B cell (primary cell): ENCODE measurements around the gene MVK. TPM values are rescaled to one million over a fixed set of nuclear protein-coding genes. Genes with fewer than 3 reads are reported as not detected.

ENCODE experiments used
- ATAC-seq: fragments of 200-7000 bp; cut with Tn5 transposase; one replicate; pipeline ENCODE4 v1.10.0; 2021; ENCODE audit warnings: low read depth, mild to moderate bottlenecking, moderate number of reproducible peaks, moderate library complexity
- CTCF ChIA-PET: fragments of 350-600 bp; sonication (Branson Sonifier 250); formaldehyde crosslinking; loops from one replicate; lab custom pipeline; 2021; ENCODE audit warnings: antibody characterized with exemption, inconsistent platforms; lab: Charles Lee
- POLR2A ChIA-PET: fragments of 350-600 bp; sonication (Branson Sonifier 250); formaldehyde crosslinking; loops from one replicate; lab custom pipeline; 2021; ENCODE audit warnings: antibody characterized with exemption; lab: Charles Lee
- DNase-seq: peaks from one replicate; pipeline ENCODE4 v3.0.0; 2013
- H2AFZ ChIP-seq: 2 replicates; pipeline ENCODE4 v1.6.1; 2012; ENCODE audit warnings: mild to moderate bottlenecking, low read depth, low read length; ENCODE audit not compliant: insufficient read depth, poor library complexity, severe bottlenecking
- H3K27ac ChIP-seq, 2 donors: 1 replicate in 1 of 2; 2 replicates in 1 of 2; pipeline ENCODE4 v1.5.1; 2012 to 2013; ENCODE audit warnings: low read length in 2 of 2, mild to moderate bottlenecking in 2 of 2, moderate library complexity in 1 of 2
- H3K27me3 ChIP-seq, 4 experiments: fragments of 200-600 bp in 1 of 4; sonication (generic) in 1 of 4; replicated peaks in 1 of 4; 1 replicate in 2 of 4; 2 replicates in 2 of 4; pipeline versions ENCODE4 v1.6.1 to v1.7.0; 2013 to 2016; ENCODE audit warnings: low read length in 3 of 4, mild to moderate bottlenecking in 2 of 4, mixed read lengths in 1 of 4, moderate library complexity in 1 of 4; ENCODE audit not compliant: insufficient read depth in 4 of 4, control insufficient read depth in 3 of 4; ENCODE audit errors: control extremely low read depth in 1 of 4
- H3K36me3 ChIP-seq, 2 experiments: replicated peaks in 1 of 2; 1 replicate in 1 of 2; 2 replicates in 1 of 2; pipeline versions ENCODE4 v1.6.1 to v1.7.1; 2013; ENCODE audit warnings: low read length in 1 of 2; ENCODE audit not compliant: insufficient read depth in 2 of 2, control insufficient read depth in 1 of 2; ENCODE audit errors: control extremely low read depth in 1 of 2, extremely low read depth in 1 of 2
- H3K4me1 ChIP-seq, 2 donors: fragments of 200-600 bp in 1 of 2; sonication (generic) in 1 of 2; 1 replicate in 1 of 2; 2 replicates in 1 of 2; pipeline versions ENCODE4 v1.5.1 to v1.6.1; 2013 to 2017; ENCODE audit warnings: low read length in 2 of 2; ENCODE audit not compliant: control insufficient read depth in 2 of 2, insufficient read depth in 2 of 2
- H3K4me2 ChIP-seq: replicated peaks from 2 replicates; pipeline ENCODE3; 2012; ENCODE audit warnings: mild to moderate bottlenecking, low read depth, low read length; ENCODE audit not compliant: poor library complexity, severe bottlenecking
- H3K4me3 ChIP-seq, 5 experiments: fragments of 200-600 bp in 1 of 5; sonication (generic) in 1 of 5; 1 replicate in 3 of 5; 2 replicates in 2 of 5; pipeline versions ENCODE4 v1.5.1 to v1.7.0; 2011 to 2016; ENCODE audit warnings: low read length in 4 of 5, mild to moderate bottlenecking in 4 of 5, low read depth in 2 of 5, control low read depth in 1 of 5, moderate library complexity in 1 of 5; ENCODE audit not compliant: insufficient read depth in 1 of 5; ENCODE audit errors: control extremely low read depth in 1 of 5, extremely low read depth in 1 of 5
- H3K79me2 ChIP-seq: fragments of 200-600 bp; sonication (generic); one replicate; pipeline ENCODE4 v1.6.0; 2016; ENCODE audit warnings: low read length; ENCODE audit not compliant: control insufficient read depth, insufficient read depth
- H3K9ac ChIP-seq: fragments of 200-600 bp; sonication (generic); 2 replicates; pipeline ENCODE4 v1.6.1; 2017; ENCODE audit warnings: mild to moderate bottlenecking, low read length, moderate library complexity
- H3K9me3 ChIP-seq, 3 donors: one replicate each; pipeline versions ENCODE4 v1.6.1 to v1.7.1; 2013; ENCODE audit warnings: low read length in 2 of 3; ENCODE audit not compliant: control insufficient read depth in 2 of 3, insufficient read depth in 1 of 3; ENCODE audit errors: control extremely low read depth in 1 of 3
- H4K20me1 ChIP-seq: 2 replicates; pipeline ENCODE4 v1.6.0; 2012; ENCODE audit warnings: mild to moderate bottlenecking, low read length; ENCODE audit not compliant: insufficient read depth, control insufficient read depth, poor library complexity, severe bottlenecking
- H3K27ac Mint-ChIP-seq: one replicate; pipeline ENCODE4 v1.8.0; 2021; ENCODE audit warnings: mixed read lengths
- H3K27me3 Mint-ChIP-seq: one replicate; pipeline ENCODE4 v1.8.0; 2021; ENCODE audit warnings: mixed read lengths
- H3K4me1 Mint-ChIP-seq: one replicate; pipeline ENCODE4 v1.8.0; 2021; ENCODE audit warnings: mixed read lengths
- H3K4me3 Mint-ChIP-seq: one replicate; pipeline ENCODE4 v1.8.0; 2021; ENCODE audit warnings: mixed read lengths
- H3K9me3 Mint-ChIP-seq: one replicate; pipeline ENCODE4 v1.8.0; 2022; ENCODE audit warnings: mixed read lengths; ENCODE audit not compliant: insufficient read depth
- EZH2 ChIP-seq: IDR thresholded peaks from 2 replicates; pipeline ENCODE4 v1.6.1; 2012; ENCODE audit warnings: borderline replicate concordance, low read depth, mild to moderate bottlenecking, moderate library complexity, low read length; ENCODE audit not compliant: insufficient read depth, poor library complexity, severe bottlenecking
- WGBS: methylation state at CpG from one replicate; pipeline ENCODE4 v1.1.5; 2013; ENCODE audit warnings: missing lambda C conversion rate; ENCODE audit not compliant: insufficient coverage; 5-methylcytosine and 5-hydroxymethylcytosine counted together
- intact Hi-C: fragments of 100-400 bp; cut with micrococcal nuclease; formaldehyde crosslinking; loops from one replicate; pipeline ENCODE4 v1.10.0; 2022
- polyA plus RNA-seq: library from polyadenylated mRNA; depleted of rRNA; stranded (reverse); fragments of >200 nt; gene quantifications from 2 replicates; pipeline ENCODE4 v1.2.3, GENCODE V29; 2012
- total RNA-seq, 2 donors: library from RNA; stranded (reverse); fragments of 120-200 nt in 1 of 2; gene quantifications; 1 replicate in 1 of 2; 2 replicates in 1 of 2; pipeline versions ENCODE4 v1.2.3 to v1.2.4, GENCODE V29; 2013 to 2022
- TF ChIP-seq, protein P1 (sequence below): fragments of 200-600 bp; IDR thresholded peaks from one replicate; pipeline ENCODE4 v1.8.0; 2022; ENCODE audit warnings: antibody characterized with exemption, mild to moderate bottlenecking

Gene MVK
- total and polyA plus RNA-seq, 2 donors (not counting 1 experiment from before 2014, with no cell fraction given) = 12.1 to 12.5 TPM

DNA sequence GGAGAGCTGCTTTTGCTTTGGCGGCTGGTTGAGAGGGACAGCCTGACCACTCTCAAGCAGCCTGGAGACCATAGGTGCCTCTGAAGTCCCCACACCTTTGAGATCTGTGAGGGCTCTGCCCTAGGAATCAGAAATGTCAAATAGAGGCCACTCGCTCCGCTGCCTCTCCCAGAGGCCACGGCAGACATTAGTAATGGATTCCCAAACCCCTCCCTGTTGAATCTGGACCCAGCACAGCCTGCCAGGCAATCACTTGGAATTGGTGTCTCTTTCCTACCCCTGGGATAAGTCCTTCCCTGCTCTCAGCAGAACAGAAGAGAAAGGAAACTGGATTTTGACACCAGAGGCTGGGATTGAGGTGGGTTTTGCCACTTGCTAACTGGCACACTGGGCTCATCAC is 25.3 kb upstream of the MVK start:
- intact Hi-C loops = no loop called here
- Mint-ChIP-seq H3K9me3 (no peaks in the 10 kb centered on the region), H3K4me1 (no peaks in the 10 kb centered on the region), H3K4me3 (no peak overlapping the region), H3K27ac (no peak overlapping the region), H3K27me3 (peaks cover 9% of the 10 kb centered on the region)
- no peak overlapping the region for H2AFZ ChIP-seq
- H3K4me1 ChIP-seq = no peaks in the 10 kb centered on the region
- H3K36me3 ChIP-seq = no peaks in the 10 kb centered on the region
- ATAC-seq (no peak), DNase-seq (no peak)
- no peak overlapping the region for H3K4me2 ChIP-seq
- H3K4me3 ChIP-seq = no peak overlapping the region
- POLR2A ChIA-PET = no interaction called here
- H3K79me2 ChIP-seq = no peaks in the 10 kb centered on the region
- H3K27me3 ChIP-seq = peaks cover 0 to 14% (median 0%) of the 10 kb centered on the region in 4 experiments
- no peaks in the 10 kb centered on the region for H4K20me1 ChIP-seq
- H3K9ac ChIP-seq = no peak overlapping the region
- no peaks in the 10 kb centered on the region for H3K9me3 ChIP-seq
- TF ChIP-seq, protein P1, sequence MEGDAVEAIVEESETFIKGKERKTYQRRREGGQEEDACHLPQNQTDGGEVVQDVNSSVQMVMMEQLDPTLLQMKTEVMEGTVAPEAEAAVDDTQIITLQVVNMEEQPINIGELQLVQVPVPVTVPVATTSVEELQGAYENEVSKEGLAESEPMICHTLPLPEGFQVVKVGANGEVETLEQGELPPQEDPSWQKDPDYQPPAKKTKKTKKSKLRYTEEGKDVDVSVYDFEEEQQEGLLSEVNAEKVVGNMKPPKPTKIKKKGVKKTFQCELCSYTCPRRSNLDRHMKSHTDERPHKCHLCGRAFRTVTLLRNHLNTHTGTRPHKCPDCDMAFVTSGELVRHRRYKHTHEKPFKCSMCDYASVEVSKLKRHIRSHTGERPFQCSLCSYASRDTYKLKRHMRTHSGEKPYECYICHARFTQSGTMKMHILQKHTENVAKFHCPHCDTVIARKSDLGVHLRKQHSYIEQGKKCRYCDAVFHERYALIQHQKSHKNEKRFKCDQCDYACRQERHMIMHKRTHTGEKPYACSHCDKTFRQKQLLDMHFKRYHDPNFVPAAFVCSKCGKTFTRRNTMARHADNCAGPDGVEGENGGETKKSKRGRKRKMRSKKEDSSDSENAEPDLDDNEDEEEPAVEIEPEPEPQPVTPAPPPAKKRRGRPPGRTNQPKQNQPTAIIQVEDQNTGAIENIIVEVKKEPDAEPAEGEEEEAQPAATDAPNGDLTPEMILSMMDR = no peak
- no peak for TF ChIP-seq EZH2
- CTCF ChIA-PET = interaction anchor here (0.6 kb wide), 1 partner anchor 111 kb away, joined by 4 read pairs; no protein-coding TSS in a partner anchor
- H3K27ac ChIP-seq = no peak overlapping the region
- WGBS = 91% methylated on average over 4 of the region's 4 CpGs

DNA sequence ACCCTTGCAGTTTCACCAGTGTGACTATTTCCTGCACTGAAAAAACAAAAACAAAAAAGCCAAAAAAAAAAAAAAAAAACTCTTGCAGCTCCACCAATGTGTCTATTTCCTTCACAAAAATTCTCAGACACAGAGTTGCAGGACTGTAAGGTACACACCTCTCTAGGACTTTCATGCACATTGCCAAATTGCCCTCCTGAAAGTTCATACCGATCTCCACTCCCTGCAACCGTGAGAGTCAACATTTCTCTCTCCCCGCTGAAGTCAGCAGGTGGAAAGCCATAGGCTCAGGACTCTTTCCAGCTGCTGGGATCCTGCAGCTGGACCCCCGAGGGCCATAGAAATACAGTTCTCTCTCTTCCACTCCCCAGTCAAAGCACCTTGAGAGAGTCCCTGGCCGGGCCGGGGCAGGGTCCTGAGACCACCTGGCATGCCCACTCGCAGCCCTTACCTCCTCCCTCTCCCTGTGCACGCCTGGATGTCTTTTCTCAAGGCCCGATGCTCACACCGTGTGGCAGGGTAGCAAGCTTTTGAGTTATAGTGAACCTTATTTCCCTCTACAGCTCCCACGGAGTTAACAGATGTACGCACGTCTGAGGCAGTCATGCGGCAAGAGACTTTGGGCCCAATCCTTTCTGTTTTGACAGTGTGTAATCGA is 23.9 kb upstream of the MVK start:
- Histone ChIP-seq H3K4me1 (no peaks in the 10 kb centered on the region), H3K36me3 (no peaks in the 10 kb centered on the region), H4K20me1 (no peaks in the 10 kb centered on the region), H3K4me3 (no peak overlapping the region), H3K79me2 (no peaks in the 10 kb centered on the region), H3K27ac (no peak overlapping the region), H3K9ac (no peak overlapping the region), H2AFZ (no peak overlapping the region), H3K9me3 (no peaks in the 10 kb centered on the region), H3K27me3 (peaks cover 0 to 14% (median 0%) of the 10 kb centered on the region in 4 experiments), H3K4me2 (no peak overlapping the region)
- ATAC-seq (no peak), DNase-seq (no peak)
- POLR2A ChIA-PET = no interaction called here
- WGBS = 73% methylated on average over 10 of the region's 15 CpGs
- Mint-ChIP-seq H3K4me3 (no peak overlapping the region), H3K9me3 (no peaks in the 10 kb centered on the region), H3K27me3 (peaks cover 9% of the 10 kb centered on the region), H3K4me1 (no peaks in the 10 kb centered on the region), H3K27ac (no peak overlapping the region)
- CTCF ChIA-PET = interaction anchor here (0.6 to 0.8 kb wide), 2 partner anchors 89 to 667 kb away, joined by 3 to 4 read pairs; no protein-coding TSS in a partner anchor
- intact Hi-C loops = no loop called here
- no peak for TF ChIP-seq EZH2
- TF ChIP-seq, protein P1 = no peak
